NCI-H446 (cell line): Measurements from ENCODE around the gene PLSCR1.

Source experiments
- DNase-seq, 2 experiments: peaks; one replicate each; lab custom pipeline; 2025; lab: John Stamatoyannopoulos, UW

The PLSCR1 gene

GRCh38 chr3:146471012-146471411, 73.4 kb downstream of the PLSCR1 start:
- no peak for DNase-seq

GRCh38 chr3:146470425-146470990, 73.9 kb downstream of the PLSCR1 start:
- no peak for DNase-seq

- DNase-seq = no peak
These were observed 75.0 kb downstream of the PLSCR1 start, which contains the start of gene PLSCR2 for GRCh38 chr3:146469150-146470017. Gene PLSCR2, minus strand, starts transcription at chr3:146469561. Its CDS starts 9,657 bp downstream, at chr3:146459904.

- no peak for DNase-seq
These were observed 75.7 kb downstream of the PLSCR1 start for GRCh38 chr3:146468671-146469149.

GRCh38 chr3:146468234-146468633, 76.2 kb downstream of the PLSCR1 start:
- DNase-seq = no peak

GRCh38 chr3:146466604-146467003, 77.8 kb downstream of the PLSCR1 start:
- DNase-seq = no peak

GRCh38 chr3:146465693-146466465, 78.5 kb downstream of the PLSCR1 start:
- DNase-seq = no peak
